ENCODE results near the gene PSPN.
"Not testable (repeated sequence)": the region's sequence is repeated elsewhere in the genome, so short reads cannot be mapped to it uniquely, and the experiment has no call there.

The PSPN gene

GRCh38 chr19:6402837-6403608 lies 27.3 kb upstream of the PSPN start:
- no peak for TF ChIP-seq CTCF (conservative IDR thresholded peaks at IDR 0.05; ENCODE audit: control insufficient read depth, insufficient read depth, low read depth, low read length)
- DNase-seq (ENCODE audit: low read depth) = peak; percentile 75
- no peak overlapping the region for H3K4me3 ChIP-seq (ENCODE audit: control insufficient read depth, low read depth, low read length)

- H3K4me3 ChIP-seq (ENCODE audit: control insufficient read depth, low read depth, low read length) = no peak overlapping the region
- no peak for TF ChIP-seq CTCF (conservative IDR thresholded peaks at IDR 0.05; ENCODE audit: control insufficient read depth, insufficient read depth, low read depth, low read length)
- no peak for DNase-seq (ENCODE audit: low read depth)
Observed at GRCh38 chr19:6402058-6402457, 26.3 kb upstream of the PSPN start.

- DNase-seq (ENCODE audit: low read depth); H3K4me3 ChIP-seq (ENCODE audit: control insufficient read depth, low read depth, low read length): not testable (repeated sequence)
Observed at GRCh38 chr19:6400062-6400944, 24.6 kb upstream of the PSPN start.

GRCh38 chr19:6396305-6396704 lies 20.6 kb upstream of the PSPN start:
- no peak for DNase-seq (ENCODE audit: low read depth)
- no peak for TF ChIP-seq CTCF (conservative IDR thresholded peaks at IDR 0.05; ENCODE audit: control insufficient read depth, insufficient read depth, low read depth, low read length)
- no peak overlapping the region for H3K4me3 ChIP-seq (ENCODE audit: control insufficient read depth, low read depth, low read length)

- DNase-seq (ENCODE audit: low read depth) = no peak
Observed at GRCh38 chr19:6394831-6395230, 19.1 kb upstream of the PSPN start.

GRCh38 chr19:6393983-6394412 lies 18.3 kb upstream of the PSPN start:
- peak overlapping the region; percentile 71 for H3K4me3 ChIP-seq (ENCODE audit: control insufficient read depth, low read depth, low read length)
- no peak for DNase-seq (ENCODE audit: low read depth)
- no peak for TF ChIP-seq CTCF (conservative IDR thresholded peaks at IDR 0.05; ENCODE audit: control insufficient read depth, insufficient read depth, low read depth, low read length)

More at GRCh38 chr19:6394831-6395230, 19.1 kb upstream of the PSPN start:
- H3K4me3 ChIP-seq (ENCODE audit: control insufficient read depth, low read depth, low read length) = no peak overlapping the region
- TF ChIP-seq CTCF (conservative IDR thresholded peaks at IDR 0.05; ENCODE audit: control insufficient read depth, insufficient read depth, low read depth, low read length) = no peak

Measured in fibroblast of mammary gland (primary cell).